MG63 (cell line): ENCODE data around the gene IL17RA. TPM values are rescaled to one million over a fixed set of nuclear protein-coding genes. Genes with fewer than 3 reads are reported as not detected.

Source experiments
- DNase-seq: peaks from one replicate; pipeline ENCODE4 v3.0.0-alpha.2; 2020
- H3K27me3 ChIP-seq: fragments of 250-450 bp; sonication (Bioruptor Pico); 2 replicates; pipeline ENCODE4 v1.5.1; 2020; ENCODE audit warnings: mild to moderate bottlenecking, moderate library complexity
- H3K36me3 ChIP-seq: fragments of 250-450 bp; sonication (Bioruptor Pico); 2 replicates; pipeline ENCODE4 v1.5.1; 2020; ENCODE audit warnings: mild to moderate bottlenecking, moderate library complexity
- H3K4me3 ChIP-seq: fragments of 250-450 bp; sonication (Bioruptor Pico); 2 replicates; pipeline ENCODE4 v1.5.1; 2020; ENCODE audit warnings: mild to moderate bottlenecking, moderate library complexity
- H3K9me3 ChIP-seq: fragments of 250-450 bp; sonication (Bioruptor Pico); 2 replicates; pipeline ENCODE4 v1.5.1; 2020; ENCODE audit warnings: mild to moderate bottlenecking, moderate library complexity
- total RNA-seq: library from RNA; depleted of rRNA; stranded (reverse); fragments of >200 nt; shearing (Covaris generic); gene quantifications from 2 replicates; pipeline ENCODE4 v1.2.3, GENCODE V29; 2014; ENCODE audit warnings: low replicate concordance

The IL17RA gene
- total RNA-seq, 1 experiment from 2014 or later: 4.0 TPM

DNA sequence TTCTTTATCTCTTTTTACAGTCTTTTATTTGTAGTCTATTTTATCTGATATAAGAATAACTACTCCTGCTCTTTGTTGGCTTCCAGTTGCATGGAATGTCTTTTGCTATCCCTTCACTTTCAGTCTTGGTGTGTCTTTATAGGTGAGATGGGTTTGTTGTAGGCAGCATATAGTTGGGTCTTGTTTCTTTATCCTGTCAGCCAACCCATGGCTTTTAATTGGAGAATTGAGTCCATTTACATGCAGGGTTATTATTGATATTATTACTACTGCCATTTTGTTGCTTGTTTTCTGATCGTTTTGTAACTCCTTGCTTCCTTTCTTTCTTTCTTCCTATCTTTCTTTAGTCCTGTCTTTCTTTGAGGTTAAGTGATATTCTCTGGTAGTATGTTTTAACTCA lies 11.9 kb upstream of the IL17RA start:
- Histone ChIP-seq H3K9me3 (peaks cover 9% of the 10 kb centered on the region; the same call in 1 of the 2 replicates), H3K27me3 (no peaks in the 10 kb centered on the region), H3K4me3 (no peak overlapping the region), H3K36me3 (no peaks in the 10 kb centered on the region; the same call in 1 of the 2 replicates)
- DNase-seq: no peak

- DNase-seq: no peak
- H3K36me3 ChIP-seq: no peaks in the 10 kb centered on the region; the same call in 1 of the 2 replicates
- peaks cover 9% of the 10 kb centered on the region; the same call in 1 of the 2 replicates for H3K9me3 ChIP-seq
- H3K4me3 ChIP-seq: no peak overlapping the region
- H3K27me3 ChIP-seq: no peaks in the 10 kb centered on the region
These were observed 10.2 kb upstream of the IL17RA start for GRCh38 chr22:17074648-17075002.

- Histone ChIP-seq H3K27me3 (no peaks in the 10 kb centered on the region), H3K9me3 (peaks cover 9% of the 10 kb centered on the region; the same call in 1 of the 2 replicates), H3K36me3 (no peaks in the 10 kb centered on the region), H3K4me3 (no peak overlapping the region)
- DNase-seq: no peak
These were observed 7.5 kb upstream of the IL17RA start for GRCh38 chr22:17077255-17077654.

- Histone ChIP-seq H3K36me3 (no peaks in the 10 kb centered on the region), H3K9me3 (no peaks in the 10 kb centered on the region), H3K4me3 (no peak overlapping the region), H3K27me3 (no peaks in the 10 kb centered on the region)
- no peak for DNase-seq
These were observed 5.2 kb upstream of the IL17RA start for GRCh38 chr22:17079572-17079971.

DNA sequence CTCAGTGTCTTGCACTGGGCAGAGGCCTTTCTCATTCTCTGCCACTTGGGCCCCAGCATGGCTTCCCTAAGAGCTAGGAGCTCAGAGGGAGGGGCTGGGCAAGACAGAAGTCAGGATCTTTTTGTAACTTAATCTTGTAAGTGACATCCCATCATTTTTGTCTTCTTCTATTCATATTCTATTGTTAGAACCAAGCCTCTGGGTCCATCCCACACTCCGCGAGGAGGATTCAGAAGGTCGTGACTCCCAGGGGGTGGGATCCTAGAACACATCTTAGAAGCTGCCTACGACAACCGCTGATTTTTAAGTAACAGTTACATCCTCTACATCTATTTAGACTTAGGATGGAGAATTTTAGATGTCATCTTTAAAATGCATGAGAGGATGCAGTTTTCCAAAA lies 1.5 kb upstream of the IL17RA start:
- Histone ChIP-seq H3K9me3 (no peaks in the 10 kb centered on the region), H3K36me3 (no peaks in the 10 kb centered on the region), H3K4me3 (no peak overlapping the region), H3K27me3 (no peaks in the 10 kb centered on the region)
- no peak for DNase-seq

- no peak for DNase-seq
- H3K27me3 ChIP-seq: no peaks in the 10 kb centered on the region
- no peaks in the 10 kb centered on the region for H3K36me3 ChIP-seq
- H3K9me3 ChIP-seq: no peaks in the 10 kb centered on the region
- peak overlapping the region; percentile 80 for H3K4me3 ChIP-seq
These were observed 874 bp upstream of the IL17RA start for GRCh38 chr22:17083811-17084441.

DNA sequence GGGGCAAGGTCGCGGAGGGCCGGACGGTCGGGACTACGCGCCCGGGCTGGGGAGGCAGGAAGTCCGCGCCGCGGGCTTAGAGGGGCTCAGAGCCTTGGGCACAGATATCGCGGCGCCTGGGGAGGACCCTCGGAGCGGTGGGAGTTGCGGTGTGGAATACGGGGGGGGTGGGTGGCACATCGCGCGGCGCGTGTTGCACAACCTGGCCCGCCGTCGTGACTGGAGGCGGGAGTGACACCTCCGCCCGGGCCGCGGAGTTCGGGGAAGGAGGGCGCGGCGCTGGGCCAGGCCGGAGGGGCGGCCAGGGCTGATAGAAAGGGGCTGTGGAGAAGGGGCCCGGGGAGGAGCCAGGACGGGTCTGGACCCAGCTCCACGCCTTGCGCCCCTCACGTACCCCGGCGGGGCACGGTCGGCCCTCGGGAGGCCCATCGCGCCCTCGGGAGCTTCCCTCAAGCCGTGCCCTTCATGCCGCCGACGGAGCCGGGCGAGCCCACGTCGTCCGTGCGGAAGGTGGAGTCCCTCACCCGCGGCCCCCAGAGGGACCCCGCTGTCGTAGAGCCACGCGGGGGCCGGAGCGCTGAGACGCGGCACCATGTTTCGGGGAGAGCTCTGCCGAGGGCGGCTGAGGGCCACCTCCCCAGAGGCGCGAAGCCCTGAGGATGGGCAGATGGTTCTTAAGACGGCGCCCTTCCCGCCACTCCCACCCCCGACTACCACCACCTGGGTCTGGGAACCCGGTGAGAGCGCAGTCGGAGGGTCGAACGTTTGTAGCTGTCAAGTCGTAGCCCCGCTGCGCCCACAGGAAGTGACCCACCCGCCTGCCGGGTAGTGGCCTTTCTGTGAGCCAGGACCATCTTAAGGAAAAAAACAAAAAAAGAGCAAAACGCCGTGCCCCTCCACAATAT lies 729 bp downstream of the IL17RA start:
- DNase-seq: peak; percentile 17
- Histone ChIP-seq H3K36me3 (no peaks in the 10 kb centered on the region), H3K9me3 (no peaks in the 10 kb centered on the region), H3K27me3 (no peaks in the 10 kb centered on the region), H3K4me3 (peak overlapping the region; percentile 80)

- Histone ChIP-seq H3K36me3 (no peaks in the 10 kb centered on the region), H3K4me3 (no peak overlapping the region), H3K27me3 (no peaks in the 10 kb centered on the region), H3K9me3 (no peaks in the 10 kb centered on the region)
- DNase-seq: no peak
These were observed 1.5 kb downstream of the IL17RA start for GRCh38 chr22:17086296-17086695.

DNA sequence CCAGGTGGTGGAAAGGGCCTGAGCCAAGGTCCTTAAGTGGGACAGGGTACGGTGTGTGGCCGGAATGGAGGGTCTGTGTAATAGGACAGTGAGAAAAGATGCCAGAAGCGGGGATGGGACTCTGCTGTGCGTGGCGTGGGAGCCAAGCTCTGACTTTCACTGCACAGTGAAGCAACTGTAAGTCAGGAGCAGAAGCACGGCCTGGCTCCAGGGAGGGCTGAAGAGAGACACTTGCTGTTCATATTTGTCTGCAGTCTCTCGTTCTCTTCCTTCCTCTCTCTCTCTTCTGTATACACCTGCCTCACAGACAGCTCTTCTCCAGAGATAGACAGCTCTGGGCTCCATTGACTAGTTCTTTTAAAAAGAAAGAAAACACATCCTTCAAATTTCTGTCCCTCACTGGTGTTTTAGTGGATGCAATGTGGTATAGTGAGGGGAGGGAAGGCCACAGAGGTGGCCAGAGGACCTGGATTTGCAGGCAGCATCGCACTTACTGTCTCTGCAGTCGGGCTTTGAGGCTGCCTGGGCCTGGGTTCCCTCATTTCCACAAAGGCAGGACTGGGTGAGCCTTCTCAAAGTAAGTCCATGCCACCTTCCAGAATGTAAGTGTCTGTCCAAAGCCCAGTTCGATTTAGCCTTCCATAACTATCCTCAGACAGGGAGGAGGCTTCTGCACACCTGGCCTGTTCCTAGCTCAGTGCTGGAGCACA lies 2.1 kb downstream of the IL17RA start:
- H3K27me3 ChIP-seq: no peaks in the 10 kb centered on the region
- H3K4me3 ChIP-seq: no peak overlapping the region
- H3K9me3 ChIP-seq: no peaks in the 10 kb centered on the region
- H3K36me3 ChIP-seq: no peaks in the 10 kb centered on the region
- DNase-seq: no peak

- no peak overlapping the region for H3K4me3 ChIP-seq
- no peaks in the 10 kb centered on the region for H3K9me3 ChIP-seq
- H3K36me3 ChIP-seq: no peaks in the 10 kb centered on the region
- DNase-seq: peak; percentile 50
- H3K27me3 ChIP-seq: no peaks in the 10 kb centered on the region
These were observed 2.8 kb downstream of the IL17RA start for GRCh38 chr22:17087498-17088131.

- Histone ChIP-seq H3K4me3 (no peak overlapping the region), H3K36me3 (no peaks in the 10 kb centered on the region), H3K27me3 (no peaks in the 10 kb centered on the region), H3K9me3 (no peaks in the 10 kb centered on the region)
- no peak for DNase-seq
These were observed 5.8 kb downstream of the IL17RA start for GRCh38 chr22:17090550-17090949.

DNA sequence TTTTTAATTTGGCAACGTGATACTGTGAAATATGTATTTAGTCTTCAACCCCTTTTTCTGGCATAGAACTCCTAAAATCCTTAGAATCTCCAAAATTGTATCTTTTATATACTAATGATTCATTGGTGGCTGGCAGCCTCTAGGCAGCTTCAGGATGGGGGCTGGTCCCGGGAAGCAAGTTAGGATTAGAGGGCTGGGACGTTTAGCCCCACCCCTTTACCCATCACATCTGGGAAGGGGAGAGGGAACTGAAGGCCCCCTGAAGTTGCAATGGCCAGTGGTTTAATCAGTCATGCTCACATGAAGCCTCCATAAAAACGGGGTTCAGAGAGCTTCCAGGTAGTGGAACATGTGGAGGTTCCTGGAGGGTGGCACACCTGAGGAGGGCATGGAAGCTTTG lies 7.1 kb downstream of the IL17RA start:
- H3K9me3 ChIP-seq: no peaks in the 10 kb centered on the region
- no peak for DNase-seq
- no peaks in the 10 kb centered on the region for H3K27me3 ChIP-seq
- H3K36me3 ChIP-seq: no peaks in the 10 kb centered on the region
- H3K4me3 ChIP-seq: no peak overlapping the region

DNA sequence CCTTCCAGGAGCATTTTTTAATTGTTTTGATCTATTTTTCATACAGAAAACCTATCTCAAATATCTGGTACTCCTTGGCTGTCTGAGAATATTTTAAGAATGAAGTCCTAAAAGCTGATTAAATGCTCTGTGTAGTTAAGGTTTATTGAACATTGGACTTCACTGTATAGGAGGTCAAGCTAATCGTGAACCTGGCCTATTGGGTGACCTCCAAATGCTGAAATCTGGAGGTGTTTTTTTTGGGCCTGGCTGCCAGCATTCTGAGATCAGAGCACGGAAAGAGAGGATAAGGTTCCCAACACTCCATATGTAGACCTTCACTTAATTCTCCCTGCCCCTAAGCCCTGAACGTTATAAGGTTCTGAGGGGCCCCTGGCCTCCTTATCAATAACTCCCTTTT lies 8.3 kb downstream of the IL17RA start:
- no peak overlapping the region for H3K4me3 ChIP-seq
- H3K9me3 ChIP-seq: no peaks in the 10 kb centered on the region
- no peaks in the 10 kb centered on the region for H3K27me3 ChIP-seq

GRCh38 chr22:17095538-17095937 lies 10.7 kb downstream of the IL17RA start:
- H3K27me3 ChIP-seq: no peaks in the 10 kb centered on the region
- H3K36me3 ChIP-seq: peaks cover 5% of the 10 kb centered on the region; the same call in 1 of the 2 replicates
- H3K9me3 ChIP-seq: no peaks in the 10 kb centered on the region
- H3K4me3 ChIP-seq: no peak overlapping the region
- DNase-seq: no peak

More for the DNA sequence above, 8.3 kb downstream of the IL17RA start:
- DNase-seq: no peak
- no peaks in the 10 kb centered on the region for H3K36me3 ChIP-seq

- Histone ChIP-seq H3K36me3 (peaks cover 5% of the 10 kb centered on the region; the same call in 1 of the 2 replicates), H3K4me3 (no peak overlapping the region), H3K9me3 (no peaks in the 10 kb centered on the region), H3K27me3 (no peaks in the 10 kb centered on the region)
- DNase-seq: no peak
These were observed 11.3 kb downstream of the IL17RA start for GRCh38 chr22:17096071-17096470.

- no peak overlapping the region for H3K4me3 ChIP-seq
- H3K9me3 ChIP-seq: no peaks in the 10 kb centered on the region
- DNase-seq: no peak
- peaks cover 5% of the 10 kb centered on the region; the same call in 1 of the 2 replicates for H3K36me3 ChIP-seq
- no peaks in the 10 kb centered on the region for H3K27me3 ChIP-seq
These were observed 12.3 kb downstream of the IL17RA start for GRCh38 chr22:17097062-17097461.

GRCh38 chr22:17097701-17098100 lies 12.9 kb downstream of the IL17RA start:
- H3K9me3 ChIP-seq: no peaks in the 10 kb centered on the region
- H3K27me3 ChIP-seq: no peaks in the 10 kb centered on the region
- DNase-seq: no peak
- H3K4me3 ChIP-seq: no peak overlapping the region
- H3K36me3 ChIP-seq: peaks cover 5% of the 10 kb centered on the region; the same call in 1 of the 2 replicates
